GM21390 (cell line): ENCODE data around the gene PIEZO1.
"Not testable (repeated sequence)": the region's sequence is repeated elsewhere in the genome, so short reads cannot be mapped to it uniquely, and the experiment has no call there.

ENCODE experiments used
- ATAC-seq: cut with Tn5 transposase; IDR thresholded peaks from one replicate; pipeline ENCODE4 v1.9.1; 2021; ENCODE audit not compliant: unreplicated experiment

PIEZO1 gene

GRCh38 chr16:88804552-88805339 lies 19.7 kb upstream of the PIEZO1 start:
- ATAC-seq, result no peak

GRCh38 chr16:88804173-88804551 lies 19.1 kb upstream of the PIEZO1 start:
- ATAC-seq, result no peak

DNA sequence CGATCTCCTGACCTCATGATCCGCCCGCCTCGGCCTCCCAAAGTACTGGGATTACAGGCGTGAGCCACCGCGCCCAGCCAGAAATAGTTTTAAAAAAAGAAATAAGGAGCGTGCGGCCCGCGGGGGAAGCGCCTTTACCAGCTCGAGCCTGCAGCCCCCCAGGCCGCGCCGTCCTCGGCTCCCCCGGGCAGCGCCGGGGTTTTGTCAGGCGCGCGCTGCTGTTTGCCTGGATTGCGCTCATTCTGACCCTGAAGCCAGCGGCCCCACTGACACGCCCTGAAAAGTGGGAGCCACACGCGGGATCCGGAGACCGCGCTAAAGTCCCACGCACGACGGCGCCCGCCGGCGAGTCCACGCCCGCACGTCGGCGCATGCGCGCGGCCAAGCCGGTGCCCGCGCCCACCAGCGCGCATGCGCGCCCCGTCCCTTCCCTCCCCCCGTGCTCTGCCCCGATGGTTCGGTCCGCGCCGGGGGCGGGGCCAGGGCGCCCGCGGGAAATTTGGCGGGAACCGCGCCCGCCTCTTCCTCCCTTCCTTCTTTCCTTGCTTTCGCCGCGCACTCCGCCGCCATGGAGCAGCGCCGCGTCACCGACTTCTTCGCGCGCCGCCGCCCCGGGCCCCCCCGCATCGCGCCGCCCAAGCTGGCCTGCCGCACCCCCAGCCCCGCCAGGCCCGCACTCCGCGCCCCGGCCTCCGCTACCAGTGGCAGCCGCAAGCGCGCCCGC lies 18.4 kb upstream of the PIEZO1 start, which contains the start of gene CDT1:
Gene CDT1, plus strand, starts transcription at position 526 of the 724 bp plus-strand sequence. Its CDS starts 43 bp downstream, at position 569.
- peak; percentile 45 for ATAC-seq

- no peak for ATAC-seq
These were observed 15.2 kb upstream of the PIEZO1 start for GRCh38 chr16:88800277-88800592.

DNA sequence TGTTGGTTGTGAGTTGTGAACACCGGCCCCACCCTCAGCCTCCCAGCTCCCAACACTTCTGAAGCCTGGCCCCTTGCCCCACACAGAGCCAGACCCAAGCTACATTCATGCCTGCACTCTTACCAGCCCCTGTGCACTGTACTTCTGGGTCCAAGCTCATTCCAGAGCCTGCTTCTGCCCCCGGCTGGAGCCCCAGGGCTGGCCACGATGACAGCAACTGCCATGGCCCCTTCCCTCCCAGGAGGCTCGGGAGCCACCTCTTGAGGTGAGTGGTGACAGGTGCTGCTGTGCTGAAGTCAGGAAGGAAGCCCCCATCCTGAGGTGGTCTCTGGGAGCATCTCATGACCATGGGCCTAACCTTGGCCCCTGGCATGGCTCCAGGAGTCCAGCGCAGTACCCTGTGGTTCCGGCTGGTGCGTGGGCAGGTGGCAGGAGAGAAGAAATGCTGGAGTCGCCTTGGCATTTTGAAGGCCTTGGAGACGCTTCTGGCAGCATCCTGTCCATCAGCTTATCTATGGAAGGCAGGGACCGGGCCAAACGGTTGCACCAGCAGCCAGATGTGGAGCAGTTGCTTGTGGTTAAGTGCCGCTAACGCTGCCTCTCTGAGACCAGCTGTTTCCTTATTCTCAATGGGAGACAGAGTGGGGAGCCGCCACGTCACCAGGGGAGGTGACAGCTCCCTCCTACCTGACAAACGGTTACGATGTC lies 14.7 kb upstream of the PIEZO1 start:
- ATAC-seq, result no peak

GRCh38 chr16:88798772-88799455 lies 13.9 kb upstream of the PIEZO1 start:
- ATAC-seq, result no peak

DNA sequence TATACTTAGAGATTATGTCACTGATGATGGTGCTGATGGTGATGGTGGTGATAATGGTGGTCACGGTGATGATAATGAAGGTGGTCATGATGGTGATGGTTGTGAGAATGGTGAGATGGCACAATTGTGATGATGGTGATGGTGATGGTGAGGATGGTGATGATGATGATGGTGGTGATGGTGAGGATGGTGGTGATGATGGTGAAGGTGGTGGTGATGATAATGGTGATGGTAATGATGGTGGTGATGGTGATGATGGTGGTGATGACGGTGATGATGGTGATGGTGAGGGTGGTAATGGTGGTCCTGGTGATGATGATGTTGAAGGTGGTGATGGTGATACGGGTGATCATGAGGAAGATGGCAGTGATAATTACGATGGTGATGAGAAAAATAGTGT lies 13.1 kb upstream of the PIEZO1 start:
- no peak for ATAC-seq

GRCh38 chr16:88796278-88796677 lies 11.3 kb upstream of the PIEZO1 start:
- no peak for ATAC-seq

GRCh38 chr16:88793251-88793954 lies 8.4 kb upstream of the PIEZO1 start:
- no peak for ATAC-seq

GRCh38 chr16:88792668-88793250 lies 7.7 kb upstream of the PIEZO1 start:
- ATAC-seq, result no peak

DNA sequence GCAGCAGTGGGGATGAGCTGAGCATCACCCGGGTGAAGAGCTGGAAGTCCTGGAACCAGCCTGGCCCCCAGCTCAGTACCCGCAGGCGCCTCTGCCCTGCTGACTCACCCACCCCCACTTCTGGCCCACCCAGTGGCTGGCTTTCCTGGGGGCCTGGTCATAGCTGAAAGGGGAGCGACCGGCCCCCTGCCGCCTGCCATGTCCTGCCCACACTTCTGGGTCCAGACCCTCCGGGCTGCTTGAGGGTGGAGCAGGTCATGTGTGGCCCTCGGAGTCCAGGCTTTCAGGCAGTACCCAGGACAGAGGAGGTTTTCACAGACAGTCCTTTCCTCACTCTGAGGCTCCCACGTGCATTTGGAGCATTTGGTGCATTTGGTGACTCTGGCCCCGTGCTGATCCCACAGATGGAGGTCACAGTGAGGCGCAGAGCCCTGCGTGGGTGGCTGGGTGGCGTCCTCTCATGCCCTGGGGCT lies 7.1 kb upstream of the PIEZO1 start:
- ATAC-seq, result no peak

DNA sequence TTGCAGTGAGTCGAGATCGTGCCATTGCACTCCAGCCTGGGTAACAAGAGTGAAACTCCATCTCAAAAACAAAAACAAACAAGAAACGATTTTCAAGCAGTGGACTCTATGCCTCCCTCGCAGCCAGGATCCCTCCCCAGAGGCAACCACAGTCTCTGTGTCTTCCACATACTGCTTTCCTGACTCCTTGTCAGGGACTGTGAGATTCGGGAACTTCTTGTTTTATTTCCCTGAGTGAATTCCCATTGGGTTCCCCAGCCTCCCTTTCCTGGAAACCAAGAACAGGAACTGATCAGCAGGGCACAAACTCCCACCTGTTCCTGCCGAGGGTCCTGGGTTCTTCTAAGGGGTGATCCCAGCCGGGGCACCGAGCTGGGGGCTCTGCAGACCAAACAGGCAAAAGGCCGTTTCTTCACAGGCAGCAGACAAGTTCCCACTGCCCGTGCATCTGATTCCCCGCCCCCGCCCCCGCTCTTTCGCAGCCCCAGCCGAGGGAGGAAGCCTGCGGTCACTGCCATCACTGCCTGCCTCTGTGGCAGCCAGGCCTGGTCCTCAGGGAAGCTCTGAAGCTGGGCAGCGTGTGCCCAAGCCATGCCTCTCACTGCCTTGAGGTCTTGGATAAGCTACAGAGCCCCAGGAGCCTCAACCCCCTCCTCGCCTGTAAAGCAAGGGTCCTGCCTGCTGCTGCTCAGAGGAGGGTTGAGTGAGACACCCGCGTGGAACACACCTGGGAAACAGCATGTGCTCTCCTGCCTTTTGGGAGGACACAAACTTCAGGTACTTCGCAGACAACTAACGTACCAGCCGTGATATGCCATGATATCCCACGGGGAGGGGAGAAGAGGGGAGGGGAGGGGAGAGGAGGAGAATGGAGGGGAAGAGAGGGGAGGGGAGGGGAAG lies 5.5 kb upstream of the PIEZO1 start:
- no peak for ATAC-seq

DNA sequence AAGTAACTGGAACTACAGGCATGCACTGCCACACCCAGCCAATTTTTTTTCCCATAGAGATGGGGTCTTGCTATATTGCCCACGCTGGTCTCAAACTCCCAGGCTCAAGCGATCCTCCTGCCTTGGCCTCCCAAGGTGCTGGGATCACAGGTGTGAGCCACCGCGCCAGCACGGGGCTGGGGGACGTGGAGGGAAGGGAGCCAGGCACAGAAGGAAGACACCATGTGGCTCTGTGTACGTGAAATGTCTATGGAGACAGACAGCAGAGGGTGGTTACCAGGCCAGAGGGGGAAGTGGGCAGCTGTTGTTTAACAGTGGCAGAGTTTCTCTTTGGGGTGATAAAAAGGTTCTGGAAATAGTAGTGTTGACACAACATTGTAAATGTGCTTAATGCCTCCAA lies 4.6 kb upstream of the PIEZO1 start:
- no peak for ATAC-seq

- ATAC-seq, result not testable (repeated sequence)
These were observed 3.7 kb upstream of the PIEZO1 start for GRCh38 chr16:88788749-88789148.

GRCh38 chr16:88787579-88788314 lies 2.7 kb upstream of the PIEZO1 start:
- no peak for ATAC-seq

- ATAC-seq, result no peak
These were observed 239 bp downstream of the PIEZO1 start for GRCh38 chr16:88784856-88785105.

DNA sequence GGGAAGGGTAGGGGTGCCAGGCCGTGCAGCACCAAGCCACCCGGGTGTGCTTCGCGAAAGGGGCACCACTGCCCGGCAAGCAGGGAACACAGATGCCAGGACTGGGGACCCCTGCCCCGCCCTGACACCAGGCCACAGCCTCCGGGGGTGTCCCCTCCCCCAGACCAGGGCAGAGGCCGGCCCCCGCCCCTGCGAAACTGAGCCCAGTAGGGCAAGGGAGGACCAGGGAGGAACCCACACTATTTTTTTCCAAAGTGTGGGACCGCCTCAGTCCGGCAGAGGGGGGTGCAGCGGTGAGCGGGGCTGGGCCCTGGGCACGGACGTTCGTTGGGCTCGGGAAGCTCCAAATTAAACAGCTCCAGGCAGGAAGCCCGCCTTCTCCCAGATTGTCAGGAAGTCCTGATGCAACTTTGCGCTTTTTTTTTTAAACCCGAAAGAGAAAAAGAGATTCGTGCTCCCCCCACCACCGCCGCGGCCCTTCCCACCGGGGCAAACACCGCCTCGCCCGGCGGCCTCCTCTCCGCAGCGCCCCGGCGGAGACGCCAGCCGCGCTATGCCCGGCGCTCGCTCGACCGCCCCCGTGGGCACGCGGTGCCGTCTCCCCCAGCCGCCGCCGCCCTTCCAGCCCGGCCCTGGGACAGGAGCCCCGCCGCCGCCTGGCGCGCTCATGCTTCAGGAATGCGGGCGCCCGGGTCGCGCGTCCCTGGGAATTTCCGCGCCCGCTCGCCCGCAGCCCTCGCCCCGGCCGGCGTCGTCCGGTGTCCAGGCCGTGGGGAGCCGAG lies 755 bp downstream of the PIEZO1 start:
- no peak for ATAC-seq
